Body of pancreas (tissue), 4 donors: Measurements from ENCODE around the gene NMRK2.

Experiments used
- POLR2A ChIP-seq, 3 donors: fragments of 450-650 bp; IDR thresholded peaks; one replicate each; pipeline ENCODE4 v1.6.1; 2016; ENCODE audit warnings: antibody characterized with exemption in 3 of 3, mild to moderate bottlenecking in 2 of 3
- TF ChIP-seq, protein P1 (sequence below), 7 experiments: fragments of 450-650 bp in 4 of 7; fragments of 200-600 bp in 3 of 7; sonication (generic) in 3 of 7; IDR thresholded peaks; one replicate each; pipeline ENCODE4 v1.5.1; 2016 to 2019; ENCODE audit warnings: antibody characterized with exemption in 7 of 7

DNA sequence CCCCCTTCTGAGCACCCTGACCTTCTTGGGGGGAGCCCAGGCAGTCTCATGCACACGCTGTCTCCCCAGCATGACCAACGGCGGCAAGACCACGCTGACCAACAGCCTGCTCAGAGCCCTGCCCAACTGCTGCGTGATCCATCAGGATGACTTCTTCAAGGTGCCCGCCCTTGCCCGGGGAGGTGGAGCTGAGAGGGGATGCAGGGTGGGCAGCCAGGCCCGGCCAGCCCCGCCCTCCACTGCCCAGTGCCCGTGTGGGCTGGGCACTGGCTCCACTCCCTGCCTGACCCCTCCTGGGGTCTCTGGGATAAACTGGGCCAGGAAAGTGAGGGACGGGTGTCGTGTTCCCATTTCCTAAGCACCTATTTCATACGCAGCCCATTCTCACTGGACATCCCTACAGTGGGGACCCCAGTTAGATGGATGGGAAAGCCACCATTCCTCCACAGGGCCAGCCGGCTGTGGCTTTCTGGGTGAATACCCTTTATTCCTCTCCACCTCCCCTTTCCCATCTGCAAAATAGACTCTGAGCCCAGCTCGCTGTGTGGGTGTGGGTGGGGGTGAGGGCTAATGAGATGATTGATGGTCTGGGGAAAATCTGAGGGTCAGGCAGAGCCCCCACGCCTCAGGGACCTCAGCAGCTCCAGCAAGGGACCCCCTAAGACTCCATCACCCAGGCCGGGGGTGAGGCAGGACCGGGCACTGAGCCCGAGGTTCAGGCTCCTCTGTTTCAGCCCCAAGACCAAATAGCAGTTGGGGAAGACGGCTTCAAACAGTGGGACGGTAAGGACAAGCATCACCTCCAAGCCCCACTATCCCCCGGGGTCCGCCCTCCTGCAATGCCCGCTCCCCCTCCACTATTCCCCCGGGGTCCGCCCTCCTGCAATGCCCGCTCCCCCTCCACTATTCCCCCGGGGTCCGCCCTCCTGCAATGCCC lies 3.9 kb downstream of the NMRK2 start:
- TF ChIP-seq POLR2A (IDR thresholded peaks at IDR 0.05), result no peak
- TF ChIP-seq, protein P1, sequence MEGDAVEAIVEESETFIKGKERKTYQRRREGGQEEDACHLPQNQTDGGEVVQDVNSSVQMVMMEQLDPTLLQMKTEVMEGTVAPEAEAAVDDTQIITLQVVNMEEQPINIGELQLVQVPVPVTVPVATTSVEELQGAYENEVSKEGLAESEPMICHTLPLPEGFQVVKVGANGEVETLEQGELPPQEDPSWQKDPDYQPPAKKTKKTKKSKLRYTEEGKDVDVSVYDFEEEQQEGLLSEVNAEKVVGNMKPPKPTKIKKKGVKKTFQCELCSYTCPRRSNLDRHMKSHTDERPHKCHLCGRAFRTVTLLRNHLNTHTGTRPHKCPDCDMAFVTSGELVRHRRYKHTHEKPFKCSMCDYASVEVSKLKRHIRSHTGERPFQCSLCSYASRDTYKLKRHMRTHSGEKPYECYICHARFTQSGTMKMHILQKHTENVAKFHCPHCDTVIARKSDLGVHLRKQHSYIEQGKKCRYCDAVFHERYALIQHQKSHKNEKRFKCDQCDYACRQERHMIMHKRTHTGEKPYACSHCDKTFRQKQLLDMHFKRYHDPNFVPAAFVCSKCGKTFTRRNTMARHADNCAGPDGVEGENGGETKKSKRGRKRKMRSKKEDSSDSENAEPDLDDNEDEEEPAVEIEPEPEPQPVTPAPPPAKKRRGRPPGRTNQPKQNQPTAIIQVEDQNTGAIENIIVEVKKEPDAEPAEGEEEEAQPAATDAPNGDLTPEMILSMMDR (IDR thresholded peaks at IDR 0.05), result no peak
